Large intestine (tissue), 3 donors: ENCODE results near the gene LAMA1. TPM values are rescaled to one million over a fixed set of nuclear protein-coding genes. Genes with fewer than 3 reads are reported as not detected.

Experiments
- DNase-seq, 2 donors: peaks; one replicate each; pipeline versions ENCODE4 v3.0.0 to v3.0.0-alpha.2; 2013
- H3K27ac ChIP-seq: one replicate; pipeline ENCODE4 v1.5.1; 2013; ENCODE audit warnings: low read length
- H3K27me3 ChIP-seq: 2 replicates; pipeline ENCODE4 v1.6.1; 2013; ENCODE audit warnings: low read length; ENCODE audit not compliant: control insufficient read depth, insufficient read depth
- H3K36me3 ChIP-seq: 2 replicates; pipeline ENCODE4 v1.6.1; 2013; ENCODE audit warnings: low read length; ENCODE audit not compliant: control insufficient read depth, insufficient read depth
- H3K4me1 ChIP-seq: one replicate; pipeline ENCODE4 v1.6.1; 2013; ENCODE audit warnings: low read length; ENCODE audit not compliant: control insufficient read depth, insufficient read depth
- H3K4me3 ChIP-seq: one replicate; pipeline ENCODE4 v1.5.1; 2013; ENCODE audit warnings: low read length
- H3K9me3 ChIP-seq: one replicate; pipeline ENCODE4 v1.6.1; 2013; ENCODE audit warnings: mild to moderate bottlenecking, low read depth, low read length, moderate library complexity; ENCODE audit not compliant: control insufficient read depth
- WGBS: methylation state at CpG from one replicate; pipeline ENCODE4 v1.1.5; 2013; ENCODE audit warnings: low lambda C conversion rate; ENCODE audit not compliant: insufficient coverage; 5-methylcytosine and 5-hydroxymethylcytosine counted together
- polyA plus RNA-seq: library from polyadenylated mRNA; unstranded; fragments of 120-200 nt; gene quantifications from one replicate; pipeline ENCODE4 v1.2.1, GENCODE V29; 2013

The LAMA1 gene
- polyA plus RNA-seq, 1 donor, result 2.3 TPM

DNA sequence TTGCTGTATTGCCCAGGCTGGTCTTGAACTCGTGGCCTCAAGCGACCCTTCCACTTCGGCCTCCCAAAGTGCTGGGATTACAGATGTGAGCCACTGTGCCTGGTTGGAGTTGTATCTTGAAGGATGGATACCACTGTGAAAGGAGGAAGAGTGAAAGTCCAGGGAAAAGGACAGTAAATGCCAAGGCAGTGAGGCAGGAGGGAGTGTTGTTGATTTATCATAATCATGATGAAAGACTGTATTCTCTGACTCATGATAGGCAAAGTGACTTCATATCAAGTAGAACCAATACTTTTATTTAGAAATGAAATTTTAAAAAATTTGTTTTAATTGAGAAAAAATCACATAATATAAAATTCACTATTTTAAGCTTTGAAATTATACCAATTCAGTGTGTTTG is 225.8 kb downstream of the LAMA1 start:
- Histone ChIP-seq H3K27ac (no peak overlapping the region), H3K4me1 (no peaks in the 10 kb centered on the region), H3K4me3 (no peak overlapping the region), H3K36me3 (peaks cover 20% of the 10 kb centered on the region), H3K27me3 (no peaks in the 10 kb centered on the region), H3K9me3 (no peaks in the 10 kb centered on the region)
- WGBS, result no CpG with 5 or more reads among the region's 3 CpGs
- no peak for DNase-seq

Other genes starting within 250 kb of the LAMA1 start
- gene LRRC30, start 113.3 kb upstream of the LAMA1 start, polyA plus RNA-seq, result not detected